HepG2 (cell line): Measurements from ENCODE around the gene ZFP36L2. TPM values are rescaled to one million over a fixed set of nuclear protein-coding genes. Genes with fewer than 3 reads are reported as not detected.

Experiments
- HNRNPK ChIP-seq: fragments of 200-400 bp; formaldehyde crosslinking; IDR thresholded peaks from 2 replicates; pipeline ENCODE4 v1.6.1; 2018; ENCODE audit warnings: low read length, low read depth, moderate library complexity, mild to moderate bottlenecking; ENCODE audit not compliant: poor library complexity, severe bottlenecking
- KDM1A ChIP-seq: IDR thresholded peaks from 2 replicates; pipeline ENCODE4 v1.6.1; 2016; ENCODE audit warnings: missing compliant biosample characterization
- KDM5A ChIP-seq: fragments of 200-600 bp; sonication (generic); IDR thresholded peaks from 2 replicates; pipeline ENCODE4 v1.7.0; 2018; ENCODE audit warnings: antibody characterized with exemption, mild to moderate bottlenecking, low read length, borderline replicate concordance
- MXD1 ChIP-seq: sonication (generic); formaldehyde crosslinking; IDR thresholded peaks from 2 replicates; pipeline ENCODE4 v1.4.0; 2020; ENCODE audit warnings: mild to moderate bottlenecking, missing genetic modification reagents
- MXD3 ChIP-seq: IDR thresholded peaks from 2 replicates; pipeline ENCODE4 v1.6.1; 2016; ENCODE audit warnings: mild to moderate bottlenecking, missing biosample characterization, missing genetic modification reagents
- MYC ChIP-seq: sonication (generic); formaldehyde crosslinking; IDR thresholded peaks from 2 replicates; pipeline ENCODE4 v1.9.0; 2021; ENCODE audit warnings: missing genetic modification reagents, borderline replicate concordance
- MYPOP ChIP-seq: sonication (generic); formaldehyde crosslinking; IDR thresholded peaks from 2 replicates; pipeline ENCODE4 v1.8.1; 2023; ENCODE audit warnings: mild to moderate bottlenecking, moderate library complexity, missing genetic modification reagents
- NFE2 ChIP-seq: sonication (generic); formaldehyde crosslinking; IDR thresholded peaks from 2 replicates; pipeline ENCODE4 v1.4.0; 2020; ENCODE audit warnings: missing genetic modification reagents
- POLR2AphosphoS2 ChIP-seq: IDR thresholded peaks from 2 replicates; pipeline ENCODE4 v1.6.1; 2011; ENCODE audit warnings: low read depth, low read length, improper control_type of control experiment
- RFX5 ChIP-seq: IDR thresholded peaks from 2 replicates; pipeline ENCODE4 v1.6.1; 2011; ENCODE audit warnings: low read depth, low read length, improper control_type of control experiment
- TMF1 ChIP-seq: sonication (generic); formaldehyde crosslinking; IDR thresholded peaks from 2 replicates; pipeline ENCODE4 v1.8.1; 2022; ENCODE audit warnings: low read depth, missing genetic modification reagents
- U2AF1 ChIP-seq: fragments of 200-400 bp; formaldehyde crosslinking; optimal IDR thresholded peaks from 2 replicates; pipeline ENCODE3; 2017; ENCODE audit warnings: mild to moderate bottlenecking, low read depth, low read length
- UBTF ChIP-seq: sonication (generic); formaldehyde crosslinking; IDR thresholded peaks from 2 replicates; pipeline ENCODE4 v1.4.0; 2020; ENCODE audit warnings: mild to moderate bottlenecking, missing genetic modification reagents
- ZFP90 ChIP-seq: sonication (generic); formaldehyde crosslinking; IDR thresholded peaks from 2 replicates; pipeline ENCODE4 v1.8.0; 2022; ENCODE audit warnings: missing genetic modification reagents, mild to moderate bottlenecking, inconsistent platforms, borderline replicate concordance
- ZNF274 ChIP-seq: sonication (generic); formaldehyde crosslinking; IDR thresholded peaks from 2 replicates; pipeline ENCODE4 v1.5.1; 2020; ENCODE audit warnings: mild to moderate bottlenecking, missing genetic modification reagents
- ZNF30 ChIP-seq: sonication (generic); formaldehyde crosslinking; IDR thresholded peaks from 2 replicates; pipeline ENCODE4 v1.5.0; 2020; ENCODE audit warnings: mild to moderate bottlenecking, missing genetic modification reagents
- ZNF44 ChIP-seq: sonication (generic); formaldehyde crosslinking; IDR thresholded peaks from 2 replicates; pipeline ENCODE4 v1.5.1; 2020; ENCODE audit warnings: mild to moderate bottlenecking, missing genetic modification reagents
- ZNF468 ChIP-seq: sonication (generic); formaldehyde crosslinking; IDR thresholded peaks from 2 replicates; pipeline ENCODE4 v1.8.0; 2022; ENCODE audit warnings: mild to moderate bottlenecking, moderate library complexity, missing genetic modification reagents
- ZNF784 ChIP-seq: sonication (generic); formaldehyde crosslinking; IDR thresholded peaks from 2 replicates; pipeline ENCODE4 v1.5.1; 2020; ENCODE audit warnings: missing genetic modification reagents, mild to moderate bottlenecking, borderline replicate concordance
- polyA plus RNA-seq, 8 experiments: library from polyadenylated mRNA; depleted of rRNA in 3 of 8; stranded (reverse) in 7 of 8; unstranded in 1 of 8; fragments of >200 nt; fragmentation: Illumina TruSeq in 4 of 8; extraction: Trizol in 4 of 8; gene quantifications; 2 replicates each; pipeline versions ENCODE4 v1.2.1 to v1.2.3, GENCODE V29; 2011 to 2016; ENCODE audit warnings: low read depth in 4 of 8, missing spikeins in 1 of 8, mixed read lengths in 1 of 8; ENCODE audit not compliant: insufficient read depth in 1 of 8
- total RNA-seq, 5 experiments: library from RNA; depleted of rRNA; stranded (reverse); fragments of >200 nt; fragmentation: Illumina TruSeq; extraction: Trizol; gene quantifications; 2 replicates each; pipeline ENCODE4 v1.2.3, GENCODE V29; 2016; ENCODE audit warnings: low read depth in 1 of 5

The ZFP36L2 gene
- total and polyA plus RNA-seq, 2 of the 13 experiments (the other 11 are each of a cell fraction or from before 2014, with no cell fraction given), result 11.2 to 21.8 TPM

- TF ChIP-seq UBTF (peak; percentile 86), ZNF44 (CRISPR knock-in tag) (no peak), RFX5 (no peak), ZNF274 (CRISPR knock-in tag) (peak; percentile 50; the same call in 1 of the 2 replicates), ZNF30 (CRISPR knock-in tag) (no peak), MYC (peak; percentile 38; the same call in 1 of the 2 replicates), ZNF468 (CRISPR knock-in tag) (no peak), ZFP90 (CRISPR knock-in tag) (no peak), TMF1 (CRISPR knock-in tag) (0 out of 2 replicates have a peak, but pooled peaks have one; percentile 54), KDM5A (no peak), POLR2AphosphoS2 (no peak), ZNF784 (0 out of 2 replicates have a peak, but pooled peaks have one; percentile 38), KDM1A (CRISPR knock-in tag) (no peak), HNRNPK (no peak), MYPOP (CRISPR knock-in tag) (no peak), NFE2 (CRISPR knock-in tag) (no peak), MXD1 (CRISPR knock-in tag) (0 out of 2 replicates have a peak, but pooled peaks have one; percentile 24), U2AF1 (no peak), MXD3 (peak; percentile 14; the same call in 1 of the 2 replicates)
These were observed 39.6 kb downstream of the ZFP36L2 start (continued) for GRCh38 chr2:43186679-43187374.
